Thymus (tissue), 11 donors: ENCODE measurements around the gene ALMS1. TPM values are rescaled to one million over a fixed set of nuclear protein-coding genes. Genes with fewer than 3 reads are reported as not detected.
"Not testable (repeated sequence)": the region's sequence is repeated elsewhere in the genome, so short reads cannot be mapped to it uniquely, and the experiment has no call there.

Source experiments
- DNase-seq, 9 donors: peaks; one replicate each; pipeline ENCODE4 v3.0.0-alpha.2; 2013; ENCODE audit warnings: low spot score in 9 of 9, low read depth in 6 of 9, missing footprints in 1 of 9
- H3K27ac ChIP-seq, 2 donors: one replicate each; pipeline ENCODE4 v1.5.1; 2013; ENCODE audit warnings: control low read depth in 1 of 2, low read depth in 1 of 2, low read length in 1 of 2, mild to moderate bottlenecking in 1 of 2, moderate library complexity in 1 of 2
- H3K27me3 ChIP-seq, 2 donors: one replicate each; pipeline ENCODE4 v1.5.1; 2013; ENCODE audit warnings: low read length in 1 of 2; ENCODE audit not compliant: control insufficient read depth in 2 of 2, insufficient read depth in 1 of 2
- H3K36me3 ChIP-seq, 2 donors: one replicate each; pipeline ENCODE4 v1.5.1; 2013; ENCODE audit warnings: low read length in 1 of 2, mild to moderate bottlenecking in 1 of 2, moderate library complexity in 1 of 2; ENCODE audit not compliant: control insufficient read depth in 2 of 2, insufficient read depth in 2 of 2
- H3K4me1 ChIP-seq, 2 donors: one replicate each; pipeline ENCODE4 v1.5.1; 2013; ENCODE audit warnings: low read length in 2 of 2; ENCODE audit not compliant: control insufficient read depth in 2 of 2, insufficient read depth in 2 of 2
- H3K4me3 ChIP-seq, 2 donors: one replicate each; pipeline ENCODE4 v1.5.1; 2013; ENCODE audit warnings: low read length in 2 of 2, control low read depth in 1 of 2, mild to moderate bottlenecking in 1 of 2
- H3K9me3 ChIP-seq, 2 donors: one replicate each; pipeline ENCODE4 v1.5.1; 2013; ENCODE audit warnings: low read length in 1 of 2, mild to moderate bottlenecking in 1 of 2; ENCODE audit not compliant: control insufficient read depth in 2 of 2, insufficient read depth in 1 of 2
- WGBS: extraction: QIAGEN DNeasy Blood & Tissue Kit; methylation state at CpG from one replicate; pipeline ENCODE4 v1.1.7; 2013; 5-methylcytosine and 5-hydroxymethylcytosine counted together
- polyA plus RNA-seq: library from polyadenylated mRNA; stranded (reverse); fragments of 200-250 nt; gene quantifications from one replicate; pipeline ENCODE4 v1.2.3, GENCODE V29; 2013
- total RNA-seq: library from RNA; stranded (reverse); fragments of 120-200 nt; gene quantifications from one replicate; pipeline ENCODE4 v1.2.4, GENCODE V29; 2013
- donor health status: healthy.

ALMS1 gene
- total and polyA plus RNA-seq, 2 donors, result 8.4 to 19.5 TPM

GRCh38 chr2:73630662-73631266, 245.1 kb downstream of the ALMS1 start:
- not testable (repeated sequence) for H3K9me3 ChIP-seq, H3K27ac ChIP-seq, H3K27me3 ChIP-seq, H3K4me1 ChIP-seq, H3K36me3 ChIP-seq, H3K4me3 ChIP-seq
- DNase-seq, result peak in 1 of 9 donors; percentile 10
- 63% methylated on average over 2 of the region's 2 CpGs for WGBS

DNA sequence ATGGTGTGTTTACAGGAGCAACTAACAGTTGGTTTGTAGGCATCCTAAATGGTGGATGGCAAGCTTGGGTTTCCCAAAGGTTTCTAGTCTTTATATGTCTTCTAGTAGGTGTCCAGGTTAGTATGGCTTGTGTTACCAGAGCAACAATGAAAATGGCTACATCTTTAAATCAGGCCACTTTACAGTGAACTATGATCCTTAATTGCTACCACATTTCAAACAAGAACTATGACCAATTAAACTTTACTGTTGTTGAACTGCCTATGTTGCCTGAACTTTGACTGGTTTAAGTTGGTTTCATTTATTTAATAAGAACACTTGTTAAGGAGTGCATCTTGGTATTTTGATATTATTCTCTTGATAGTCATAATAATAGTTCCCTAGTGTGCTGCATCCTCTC, 251.3 kb downstream of the ALMS1 start:
- peaks cover 0 to 11% of the 10 kb centered on the region in 2 donors for H3K9me3 ChIP-seq
- not testable (repeated sequence) for H3K4me3 ChIP-seq, H3K36me3 ChIP-seq, DNase-seq, H3K27me3 ChIP-seq, H3K27ac ChIP-seq, H3K4me1 ChIP-seq

GRCh38 chr2:73638429-73638828, 252.8 kb downstream of the ALMS1 start:
- Histone ChIP-seq H3K9me3 (peaks cover 0 to 11% of the 10 kb centered on the region in 2 donors), H3K27me3 (no peaks in the 10 kb centered on the region), H3K36me3 (no peaks in the 10 kb centered on the region), H3K27ac (no peak overlapping the region), H3K4me1 (no peaks in the 10 kb centered on the region), H3K4me3 (no peak overlapping the region)
- DNase-seq, result no peak
- 100% methylated on average over 1 of the region's 1 CpG for WGBS

DNA sequence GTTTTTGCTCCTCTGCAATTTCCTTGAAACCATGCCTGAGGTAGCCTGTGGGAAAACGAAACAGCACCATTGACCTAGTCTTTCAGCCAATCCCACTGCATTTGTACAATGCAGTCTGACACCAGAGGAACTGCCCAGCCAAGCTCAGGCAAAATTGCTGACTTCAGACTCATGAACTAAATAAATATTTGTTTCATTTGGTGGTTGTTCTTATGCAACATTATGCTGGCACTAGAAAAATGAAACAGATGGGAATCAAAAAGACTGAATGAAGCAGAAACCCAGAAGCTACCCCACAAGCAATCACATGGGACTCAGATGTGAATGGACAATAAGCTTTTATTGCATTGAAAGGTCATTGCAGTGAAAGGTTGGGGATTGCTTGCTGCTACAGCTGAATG, 254.9 kb downstream of the ALMS1 start:
- 63% methylated on average over 1 of the region's 1 CpG for WGBS
- DNase-seq, result no peak
- Histone ChIP-seq H3K27me3 (no peaks in the 10 kb centered on the region), H3K36me3 (no peaks in the 10 kb centered on the region), H3K4me3 (no peak overlapping the region), H3K27ac (no peak overlapping the region), H3K9me3 (peaks cover 0 to 11% of the 10 kb centered on the region in 2 donors), H3K4me1 (no peaks in the 10 kb centered on the region)

GRCh38 chr2:73640946-73641766, 255.5 kb downstream of the ALMS1 start:
- H3K9me3 ChIP-seq, result peaks cover 0 to 11% of the 10 kb centered on the region in 2 donors
- H3K27me3 ChIP-seq, result no peaks in the 10 kb centered on the region
- H3K4me3 ChIP-seq, result no peak overlapping the region
- no peak for DNase-seq
- no peaks in the 10 kb centered on the region for H3K36me3 ChIP-seq
- WGBS, result 95% methylated on average over 19 of the region's 19 CpGs
- H3K4me1 ChIP-seq, result no peaks in the 10 kb centered on the region
- H3K27ac ChIP-seq, result no peak overlapping the region

GRCh38 chr2:73641767-73642062, 256.1 kb downstream of the ALMS1 start:
- H3K4me3 ChIP-seq, result no peak overlapping the region
- 93% methylated on average over 3 of the region's 3 CpGs for WGBS
- H3K36me3 ChIP-seq, result no peaks in the 10 kb centered on the region

GRCh38 chr2:73642338-73643018, 256.8 kb downstream of the ALMS1 start, which contains the start of gene NAT8:
Gene NAT8 (minus strand): TSS chr2:73642422. CDS start chr2:73641628, 794 bp downstream.
- Histone ChIP-seq H3K4me1 (no peaks in the 10 kb centered on the region), H3K36me3 (no peaks in the 10 kb centered on the region)
- 83% methylated on average over 13 of the region's 13 CpGs for WGBS

More at GRCh38 chr2:73641767-73642062, 256.1 kb downstream of the ALMS1 start:
- Histone ChIP-seq H3K27ac (no peak overlapping the region), H3K4me1 (no peaks in the 10 kb centered on the region), H3K9me3 (peaks cover 0 to 11% of the 10 kb centered on the region in 2 donors), H3K27me3 (no peaks in the 10 kb centered on the region)
- no peak for DNase-seq

DNA sequence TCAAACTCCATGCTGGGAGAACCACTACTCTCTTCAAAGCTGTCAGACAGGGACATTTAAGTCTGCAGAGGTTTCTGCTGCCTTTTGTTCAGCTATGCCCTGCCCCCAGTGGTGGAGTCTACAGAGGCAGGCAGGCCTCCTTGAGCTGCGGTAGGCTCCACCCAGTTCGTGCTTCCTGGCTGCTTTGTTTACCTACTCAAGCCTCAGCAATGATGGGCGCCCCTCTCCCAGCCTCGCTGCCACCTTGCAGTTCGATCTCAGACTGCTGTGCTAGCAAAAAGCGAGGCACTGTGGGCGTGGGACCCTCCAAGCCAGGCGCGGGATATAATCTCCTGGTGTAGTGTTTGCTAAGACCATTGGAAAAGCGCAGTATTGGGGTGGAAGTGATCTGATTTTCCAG, 262.1 kb downstream of the ALMS1 start:
- DNase-seq, H3K4me3 ChIP-seq, H3K27me3 ChIP-seq, H3K36me3 ChIP-seq, H3K4me1 ChIP-seq, H3K9me3 ChIP-seq, H3K27ac ChIP-seq: not testable (repeated sequence)
- WGBS, result 98% methylated on average over 10 of the region's 10 CpGs

More at GRCh38 chr2:73642338-73643018, 256.8 kb downstream of the ALMS1 start, which contains the start of gene NAT8:
- DNase-seq, result no peak
- H3K4me3 ChIP-seq, result no peak within 1 kb of the TSS
- peaks cover 0 to 10% of the 10 kb centered on the region in 2 donors for H3K9me3 ChIP-seq
- no peak within 1 kb of the TSS for H3K27ac ChIP-seq
- H3K27me3 ChIP-seq, result no peaks in the 10 kb centered on the region

- peaks cover 0 to 3% of the 10 kb centered on the region in 2 donors for H3K9me3 ChIP-seq
- H3K4me3 ChIP-seq, result no peak overlapping the region
- 91% methylated on average over 6 of the region's 6 CpGs for WGBS
- H3K27me3 ChIP-seq, result no peaks in the 10 kb centered on the region
- DNase-seq, result no peak
- H3K4me1 ChIP-seq, result no peaks in the 10 kb centered on the region
- no peak overlapping the region for H3K27ac ChIP-seq
- no peaks in the 10 kb centered on the region for H3K36me3 ChIP-seq
Observed at GRCh38 chr2:73651591-73652230, 266.1 kb downstream of the ALMS1 start.
